ENCODE results near the gene CDC42.
A peak's percentile ranks its signal among the peaks of the same experiment; 100 is the strongest.

Gene CDC42

DNA sequence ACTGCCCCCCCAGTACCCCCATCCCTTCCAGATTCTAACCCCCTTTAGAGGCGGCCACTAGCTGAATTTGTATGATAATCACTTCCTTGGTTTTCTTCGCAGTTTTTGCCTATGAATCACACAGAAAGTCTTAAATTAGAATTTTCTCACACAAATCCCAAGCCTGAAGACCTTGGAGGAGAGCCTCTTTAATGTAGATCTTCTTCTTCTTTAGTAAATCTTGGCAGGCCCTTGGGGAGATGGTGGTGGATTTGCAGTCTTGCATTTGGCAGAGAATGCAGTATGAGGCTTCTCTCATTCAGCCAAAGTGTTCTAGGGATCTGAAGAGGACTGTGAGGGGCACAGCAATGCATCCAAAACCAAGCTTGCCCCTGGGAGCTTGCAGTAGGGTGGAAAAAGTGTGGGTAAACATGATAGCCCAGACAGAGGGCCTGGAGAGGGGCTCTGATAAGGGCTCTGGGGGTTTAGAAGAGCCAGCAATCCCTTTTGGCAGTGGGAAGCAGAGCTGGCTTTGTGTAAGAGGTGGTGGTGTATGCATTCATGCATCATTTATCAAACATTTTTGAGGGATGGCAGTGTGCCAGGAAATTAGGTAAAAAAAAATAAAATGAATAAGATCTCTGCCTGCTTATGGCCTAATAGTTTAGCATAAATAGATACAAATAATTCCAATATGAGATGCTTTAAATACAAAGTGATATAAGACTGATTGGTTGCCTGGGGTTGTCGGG is 7.7 kb upstream of the CDC42 start:
- TF ChIP-seq, protein P1, sequence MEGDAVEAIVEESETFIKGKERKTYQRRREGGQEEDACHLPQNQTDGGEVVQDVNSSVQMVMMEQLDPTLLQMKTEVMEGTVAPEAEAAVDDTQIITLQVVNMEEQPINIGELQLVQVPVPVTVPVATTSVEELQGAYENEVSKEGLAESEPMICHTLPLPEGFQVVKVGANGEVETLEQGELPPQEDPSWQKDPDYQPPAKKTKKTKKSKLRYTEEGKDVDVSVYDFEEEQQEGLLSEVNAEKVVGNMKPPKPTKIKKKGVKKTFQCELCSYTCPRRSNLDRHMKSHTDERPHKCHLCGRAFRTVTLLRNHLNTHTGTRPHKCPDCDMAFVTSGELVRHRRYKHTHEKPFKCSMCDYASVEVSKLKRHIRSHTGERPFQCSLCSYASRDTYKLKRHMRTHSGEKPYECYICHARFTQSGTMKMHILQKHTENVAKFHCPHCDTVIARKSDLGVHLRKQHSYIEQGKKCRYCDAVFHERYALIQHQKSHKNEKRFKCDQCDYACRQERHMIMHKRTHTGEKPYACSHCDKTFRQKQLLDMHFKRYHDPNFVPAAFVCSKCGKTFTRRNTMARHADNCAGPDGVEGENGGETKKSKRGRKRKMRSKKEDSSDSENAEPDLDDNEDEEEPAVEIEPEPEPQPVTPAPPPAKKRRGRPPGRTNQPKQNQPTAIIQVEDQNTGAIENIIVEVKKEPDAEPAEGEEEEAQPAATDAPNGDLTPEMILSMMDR (IDR thresholded peaks at IDR 0.05; ENCODE audit: borderline replicate concordance, insufficient read depth, low read depth, low read length): no peak
- no peak overlapping the region for H3K4me3 ChIP-seq (ENCODE audit: low read depth, low read length)

DNA sequence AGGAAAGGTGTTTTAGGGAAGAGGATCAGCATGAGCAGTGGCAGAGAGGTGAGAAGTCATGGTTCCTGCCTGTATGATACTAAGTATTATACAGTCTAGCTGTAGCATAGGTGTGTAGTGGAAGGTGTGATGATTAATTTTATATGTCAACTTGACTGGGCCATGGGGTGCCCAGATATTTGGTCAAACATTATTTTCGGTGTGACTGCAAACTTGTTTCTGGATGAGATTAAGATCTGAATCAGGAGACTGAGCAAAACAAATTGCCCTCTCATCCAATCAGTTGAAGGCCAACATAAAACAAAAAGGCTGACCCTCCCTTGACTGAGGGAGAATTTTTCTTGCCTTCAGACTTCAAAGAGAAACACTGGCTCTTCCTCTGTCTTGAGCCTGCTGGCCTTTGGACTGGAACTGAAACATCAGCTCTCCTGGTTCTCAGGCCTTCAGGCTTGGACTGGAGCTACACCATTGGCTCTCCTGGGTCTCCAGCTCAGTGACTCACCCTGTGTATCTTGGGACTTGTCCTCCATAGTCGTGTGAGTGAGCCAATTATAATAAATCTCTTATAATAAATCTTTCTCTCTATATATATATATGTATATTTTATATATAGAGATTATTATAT is 6.8 kb upstream of the CDC42 start:
- H3K4me3 ChIP-seq (ENCODE audit: low read depth, low read length): no peak overlapping the region
- TF ChIP-seq, protein P1 (IDR thresholded peaks at IDR 0.05; ENCODE audit: borderline replicate concordance, insufficient read depth, low read depth, low read length): no peak

- no peak overlapping the region for H3K4me3 ChIP-seq (ENCODE audit: low read depth, low read length)
- TF ChIP-seq, protein P1 (IDR thresholded peaks at IDR 0.05; ENCODE audit: borderline replicate concordance, insufficient read depth, low read depth, low read length): no peak
Observed at GRCh38 chr1:22048351-22049192, 3.9 kb upstream of the CDC42 start.

GRCh38 chr1:22050330-22050729 is 2.2 kb upstream of the CDC42 start:
- no peak overlapping the region for H3K4me3 ChIP-seq (ENCODE audit: low read depth, low read length)
- TF ChIP-seq, protein P1 (IDR thresholded peaks at IDR 0.05; ENCODE audit: borderline replicate concordance, insufficient read depth, low read depth, low read length): no peak

DNA sequence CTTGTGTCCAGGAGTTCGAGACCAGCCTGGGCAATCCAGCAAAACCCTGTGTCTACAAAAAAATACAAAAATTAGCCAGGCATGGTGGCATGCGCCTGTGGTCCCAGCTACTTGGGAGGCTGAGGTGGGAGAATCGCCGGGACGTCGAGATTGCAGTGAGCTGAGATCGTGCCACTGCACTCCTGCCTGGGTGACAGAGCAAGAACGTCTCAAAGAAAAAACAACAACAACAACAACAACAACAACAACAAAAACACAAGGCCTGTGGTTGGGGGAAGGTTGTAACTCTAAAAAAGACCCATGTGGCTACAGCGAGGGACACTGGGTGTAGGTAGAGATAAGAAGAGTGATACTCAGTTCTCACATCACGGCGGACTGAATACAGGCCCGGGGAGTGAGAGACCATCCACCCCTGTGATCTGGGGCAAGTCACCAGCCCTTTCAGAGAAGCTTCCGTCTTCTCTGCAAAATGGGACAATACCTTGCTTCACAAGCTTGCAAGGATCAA is 848 bp upstream of the CDC42 start:
- TF ChIP-seq, protein P1 (IDR thresholded peaks at IDR 0.05; ENCODE audit: borderline replicate concordance, insufficient read depth, low read depth, low read length): no peak
- H3K4me3 ChIP-seq (ENCODE audit: low read depth, low read length): no peak overlapping the region

DNA sequence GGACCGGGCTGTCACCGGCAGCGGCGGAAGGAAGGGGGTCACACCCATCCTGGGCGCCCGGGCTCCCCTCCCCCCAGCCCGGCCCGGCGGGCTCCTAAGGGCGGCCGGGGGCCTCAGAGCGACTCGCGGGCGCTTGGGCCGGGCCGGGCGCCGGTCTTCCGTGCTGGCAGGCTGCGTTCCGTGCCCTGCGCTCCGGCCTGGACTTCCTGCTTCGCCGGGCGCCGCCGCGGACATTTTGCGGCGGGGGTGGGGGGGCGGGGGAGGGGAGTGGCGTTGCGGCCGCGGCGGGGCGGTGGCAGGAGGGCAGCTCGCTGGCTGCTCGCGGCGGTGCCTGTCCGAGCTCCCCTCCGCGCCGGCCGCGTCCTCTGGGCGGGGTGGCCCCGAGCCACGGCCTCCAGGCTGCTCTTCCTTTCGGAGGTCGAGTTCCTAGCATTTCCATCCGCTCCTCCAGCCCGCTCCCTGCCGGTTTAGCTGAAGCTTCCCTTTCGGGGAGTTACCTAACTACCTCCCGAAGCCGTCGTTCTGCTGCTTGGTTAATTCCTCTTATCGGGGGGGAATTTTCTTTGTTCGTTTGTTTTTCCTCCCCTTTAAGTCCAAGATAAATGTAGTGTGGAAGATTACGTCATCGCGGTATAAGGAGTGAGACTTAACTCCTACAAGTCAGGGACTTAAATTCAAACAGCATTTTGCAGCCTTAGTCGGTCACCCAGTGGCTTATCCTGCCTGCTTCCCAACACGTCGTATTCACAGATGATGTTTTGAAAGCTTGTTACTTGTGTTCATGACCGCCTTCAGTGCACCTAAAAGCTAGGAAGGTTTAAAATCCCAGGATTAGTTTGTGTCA is 730 bp downstream of the CDC42 start:
- TF ChIP-seq, protein P1 (IDR thresholded peaks at IDR 0.05; ENCODE audit: borderline replicate concordance, insufficient read depth, low read depth, low read length): no peak
- peak overlapping the region; percentile 78 for H3K4me3 ChIP-seq (ENCODE audit: low read depth, low read length)
